HG03095 (cell line): ENCODE results near the gene AKT2.

Experiments used
- ATAC-seq: cut with Tn5 transposase; IDR thresholded peaks from one replicate; pipeline ENCODE4 v1.9.1; 2021; ENCODE audit warnings: moderate library complexity; ENCODE audit not compliant: unreplicated experiment

The AKT2 gene

GRCh38 chr19:40238775-40239174 is 46.4 kb downstream of the AKT2 start:
- ATAC-seq = no peak

- no peak for ATAC-seq
Measured at GRCh38 chr19:40237791-40238190, 47.4 kb downstream of the AKT2 start.

DNA sequence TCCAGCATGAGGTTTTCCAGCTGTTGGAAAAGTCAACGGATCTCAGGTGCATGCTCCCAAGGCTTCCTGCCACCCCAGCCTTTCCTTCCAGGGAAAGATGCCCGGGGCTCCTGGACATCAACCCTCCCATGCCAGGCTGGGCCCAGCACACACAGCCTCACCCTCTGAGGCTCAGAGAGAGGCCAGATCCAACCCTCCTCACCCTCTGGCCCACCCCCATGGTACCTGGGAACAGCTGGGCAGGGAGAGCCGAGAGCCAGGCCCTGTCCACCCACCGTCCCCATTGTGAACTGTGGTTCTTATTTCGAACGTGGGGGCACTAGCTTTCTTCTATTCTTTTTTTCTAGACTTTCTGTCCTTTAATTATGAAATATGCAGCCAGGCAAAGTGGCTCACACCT is 48.8 kb downstream of the AKT2 start:
- no peak for ATAC-seq

DNA sequence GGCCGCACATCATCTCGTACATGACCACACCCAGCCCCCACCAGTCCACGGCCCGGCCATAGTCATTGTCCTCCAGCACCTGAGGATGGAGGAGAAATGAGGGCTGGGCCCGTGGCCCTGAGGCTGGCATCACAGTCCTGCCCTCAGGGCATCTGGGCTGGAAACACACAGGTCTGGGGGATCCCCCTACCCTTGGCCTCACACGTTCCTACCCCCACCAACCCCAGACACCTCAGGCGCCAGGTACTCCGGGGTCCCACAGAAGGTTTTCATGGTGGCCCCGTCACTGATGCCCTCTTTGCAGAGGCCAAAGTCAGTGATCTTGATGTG is 49.2 kb downstream of the AKT2 start:
- no peak for ATAC-seq

DNA sequence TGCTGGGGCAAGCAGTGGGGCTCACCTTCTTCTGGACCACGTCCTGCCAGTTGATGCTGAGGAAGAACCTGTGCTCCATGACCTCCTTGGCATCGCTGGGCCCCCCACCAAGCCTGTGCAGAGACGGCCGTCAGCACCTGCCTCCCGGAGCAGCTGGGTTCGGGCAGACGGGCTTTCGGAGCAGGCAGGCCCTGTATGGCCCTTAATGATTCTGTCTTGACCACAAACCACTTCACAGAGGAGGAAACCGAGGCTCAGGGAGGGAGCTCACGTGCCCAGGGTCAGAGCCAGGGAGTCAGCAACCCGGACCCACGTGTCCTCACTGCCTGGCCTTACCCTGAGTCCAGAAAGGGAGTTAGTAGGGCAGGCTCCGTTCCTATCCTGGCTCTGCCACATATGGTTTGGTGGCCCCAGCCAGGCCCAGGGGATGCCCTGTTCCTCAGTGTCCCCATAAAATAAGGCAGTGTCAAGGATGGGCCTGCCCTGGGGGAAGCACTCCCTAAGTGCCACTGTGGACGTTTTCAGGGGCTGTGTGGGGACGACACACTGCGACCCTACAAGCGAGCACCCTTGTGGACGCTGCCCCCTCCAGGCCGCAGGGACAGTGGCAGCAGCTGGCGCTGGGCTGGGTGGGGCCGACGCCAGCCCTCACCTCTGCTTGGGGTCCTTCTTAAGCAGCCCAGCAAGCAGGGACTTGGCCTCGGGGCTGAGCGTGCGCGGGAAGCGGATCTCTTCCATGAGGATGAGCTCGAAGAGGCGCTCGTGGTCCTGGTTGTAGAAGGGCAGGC is 49.7 kb downstream of the AKT2 start:
- no peak for ATAC-seq

DNA sequence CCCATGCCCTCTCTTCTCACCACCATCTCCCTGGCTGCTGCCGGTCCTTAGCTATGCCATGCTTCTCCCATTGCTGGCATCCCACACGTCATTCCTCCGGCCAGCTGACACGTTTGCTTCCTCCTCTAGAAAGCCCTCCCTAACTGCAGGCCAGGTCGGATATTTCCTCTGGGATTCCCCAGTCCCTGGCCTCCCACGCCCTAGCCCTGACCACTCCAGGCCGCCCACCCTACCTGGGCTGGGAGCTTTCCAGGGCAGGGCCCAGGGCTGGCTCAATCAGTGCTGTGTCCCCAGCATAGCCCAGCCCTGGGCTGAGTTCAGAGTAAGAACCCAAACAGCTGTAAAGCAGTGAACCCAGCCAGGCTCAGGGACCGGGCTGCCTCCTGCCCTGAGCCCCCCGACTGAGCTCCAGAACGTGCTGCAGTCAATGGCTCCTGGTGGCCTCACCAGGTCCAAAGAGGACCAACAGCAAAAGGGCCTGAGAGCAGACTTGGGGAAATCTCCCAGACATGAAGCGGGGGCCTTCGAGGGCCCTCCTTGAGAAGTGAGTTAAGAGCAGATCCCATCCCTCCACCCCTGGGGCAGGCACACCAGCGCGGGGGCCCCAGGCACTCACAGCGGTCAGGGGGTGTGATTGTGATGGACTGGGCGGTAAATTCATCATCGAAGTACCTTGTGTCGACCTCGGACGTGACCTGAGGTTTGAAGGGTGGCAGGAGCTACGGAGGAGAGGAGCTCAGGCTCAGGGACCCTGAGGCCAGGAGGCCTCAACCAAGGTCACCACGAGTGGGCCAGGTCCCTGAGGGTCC is 50.5 kb downstream of the AKT2 start:
- ATAC-seq = no peak

GRCh38 chr19:40233811-40234389 is 51.2 kb downstream of the AKT2 start:
- ATAC-seq = no peak

DNA sequence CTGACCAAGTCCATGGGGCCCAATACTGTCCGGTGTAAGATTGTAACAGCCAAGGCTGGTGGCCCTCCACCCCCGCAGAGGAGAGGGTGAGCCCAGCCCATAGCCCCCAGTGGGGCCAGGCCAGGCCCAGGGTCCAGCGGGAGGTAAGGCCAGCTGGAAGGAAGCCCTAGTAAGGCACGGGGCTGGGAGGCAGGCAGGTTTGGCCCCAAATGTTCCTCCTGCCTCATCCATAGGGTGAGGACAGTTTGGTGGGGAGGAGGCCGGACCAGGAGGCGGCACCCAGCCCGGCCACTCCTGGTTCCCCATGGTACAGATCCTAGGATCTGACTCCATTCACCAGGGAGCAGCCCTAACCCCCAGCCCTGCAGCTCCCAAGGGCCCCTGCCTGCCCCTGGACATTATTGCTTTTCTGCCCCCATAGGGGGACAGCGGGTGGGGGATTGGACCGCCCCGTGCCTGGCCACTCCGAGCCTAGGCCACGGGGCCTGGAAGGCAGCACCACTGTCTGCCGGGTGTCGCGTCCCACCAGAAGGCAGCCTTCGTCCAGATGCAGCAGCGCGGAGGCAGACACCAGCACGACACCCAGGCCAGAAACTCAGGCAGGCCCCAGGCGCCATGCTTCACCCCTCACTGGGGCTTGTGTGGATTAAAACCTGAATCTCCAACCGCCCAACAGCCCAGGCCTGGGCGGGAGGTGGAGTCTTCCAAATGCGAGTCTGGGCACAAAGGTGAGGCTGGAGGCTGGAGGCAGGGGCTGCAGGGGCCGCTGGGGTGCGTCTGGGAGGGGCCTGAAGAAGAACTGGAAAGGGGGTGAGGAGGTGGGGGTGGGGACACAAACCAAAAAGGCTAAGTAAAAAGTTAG is 52.0 kb downstream of the AKT2 start:
- ATAC-seq = no peak

DNA sequence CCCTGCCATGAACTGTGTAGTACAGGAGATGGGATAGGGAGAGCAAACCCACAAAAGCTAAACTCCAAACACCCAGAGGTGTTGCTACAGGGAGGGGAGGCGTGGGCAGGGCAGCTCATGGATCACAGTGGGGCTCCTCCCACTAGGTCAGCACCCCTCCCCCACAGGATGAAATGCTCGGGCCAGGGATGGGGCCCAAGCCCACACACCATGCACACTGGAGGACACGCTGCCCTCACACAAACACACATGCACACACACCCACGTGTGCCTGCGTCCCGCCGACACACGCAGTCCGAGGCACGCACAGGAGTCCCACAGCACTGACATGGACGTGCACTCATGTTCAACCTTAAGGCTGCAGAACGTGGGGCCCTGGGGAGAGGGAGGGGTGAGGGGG is 52.7 kb downstream of the AKT2 start:
- ATAC-seq = no peak

GRCh38 chr19:40231544-40232424 is 53.4 kb downstream of the AKT2 start:
- ATAC-seq = no peak

GRCh38 chr19:40231057-40231456 is 54.1 kb downstream of the AKT2 start:
- no peak for ATAC-seq

DNA sequence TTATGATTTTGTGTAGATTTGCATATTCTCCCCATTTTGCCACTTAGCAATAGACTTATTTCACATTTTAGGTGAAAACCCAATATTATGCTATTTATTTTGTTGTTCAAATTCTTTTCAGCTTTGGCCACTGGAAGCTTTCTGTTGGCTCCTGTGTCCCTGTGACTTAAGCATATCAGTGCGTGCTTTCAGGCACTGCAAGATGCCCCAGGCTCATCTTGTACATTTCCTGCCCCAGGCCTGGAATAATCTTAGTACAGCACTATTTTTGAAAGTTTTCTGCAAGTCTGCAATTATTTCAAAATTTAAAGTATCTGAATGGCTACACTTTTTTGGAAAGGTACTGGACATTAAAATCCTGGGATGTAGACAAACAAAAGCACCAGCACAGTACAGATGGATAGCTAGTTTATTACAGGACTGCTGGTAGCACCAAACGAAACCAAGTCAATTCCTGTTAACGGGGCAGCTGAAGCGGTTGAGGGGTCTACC is 55.2 kb downstream of the AKT2 start:
- ATAC-seq = no peak

DNA sequence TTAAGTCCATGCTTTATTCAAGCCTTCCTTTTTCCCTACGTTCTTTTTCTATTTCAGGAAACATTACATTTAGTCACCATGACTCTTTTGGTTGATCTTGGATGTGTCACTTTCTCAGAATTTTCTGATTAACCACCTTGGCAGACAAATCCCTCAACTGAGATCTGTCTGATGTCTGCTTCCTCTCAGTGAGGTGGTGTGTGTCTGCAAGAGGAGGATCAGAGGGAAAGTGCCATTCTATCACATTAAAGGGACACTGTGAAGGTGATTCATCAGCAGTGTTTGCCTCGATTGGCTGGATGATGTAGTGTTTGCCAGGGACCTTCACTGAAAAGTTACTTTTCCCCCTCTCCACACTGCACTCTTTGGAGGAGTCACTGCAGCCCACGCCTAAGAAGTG is 55.7 kb downstream of the AKT2 start:
- ATAC-seq = no peak

GRCh38 chr19:40228863-40229262 is 56.3 kb downstream of the AKT2 start:
- no peak for ATAC-seq

DNA sequence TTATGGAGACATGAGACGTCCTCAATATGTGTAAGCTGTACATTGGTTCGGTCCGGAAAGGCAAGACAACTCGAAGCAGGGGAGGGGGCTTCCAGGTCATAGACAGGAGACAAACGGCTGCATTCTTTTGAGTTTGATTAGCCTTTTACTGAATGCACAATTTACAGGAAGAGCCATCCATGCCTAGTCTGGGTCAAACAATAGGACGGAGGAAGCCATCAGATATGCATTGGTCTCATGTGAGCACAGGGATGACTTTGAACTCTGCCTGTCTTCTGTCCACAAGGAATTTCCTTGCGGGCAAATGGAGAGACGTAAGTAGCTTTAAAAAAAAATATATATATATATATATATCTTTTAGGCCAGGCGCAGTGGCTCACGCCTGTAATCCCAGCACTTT is 56.8 kb downstream of the AKT2 start:
- ATAC-seq = no peak

DNA sequence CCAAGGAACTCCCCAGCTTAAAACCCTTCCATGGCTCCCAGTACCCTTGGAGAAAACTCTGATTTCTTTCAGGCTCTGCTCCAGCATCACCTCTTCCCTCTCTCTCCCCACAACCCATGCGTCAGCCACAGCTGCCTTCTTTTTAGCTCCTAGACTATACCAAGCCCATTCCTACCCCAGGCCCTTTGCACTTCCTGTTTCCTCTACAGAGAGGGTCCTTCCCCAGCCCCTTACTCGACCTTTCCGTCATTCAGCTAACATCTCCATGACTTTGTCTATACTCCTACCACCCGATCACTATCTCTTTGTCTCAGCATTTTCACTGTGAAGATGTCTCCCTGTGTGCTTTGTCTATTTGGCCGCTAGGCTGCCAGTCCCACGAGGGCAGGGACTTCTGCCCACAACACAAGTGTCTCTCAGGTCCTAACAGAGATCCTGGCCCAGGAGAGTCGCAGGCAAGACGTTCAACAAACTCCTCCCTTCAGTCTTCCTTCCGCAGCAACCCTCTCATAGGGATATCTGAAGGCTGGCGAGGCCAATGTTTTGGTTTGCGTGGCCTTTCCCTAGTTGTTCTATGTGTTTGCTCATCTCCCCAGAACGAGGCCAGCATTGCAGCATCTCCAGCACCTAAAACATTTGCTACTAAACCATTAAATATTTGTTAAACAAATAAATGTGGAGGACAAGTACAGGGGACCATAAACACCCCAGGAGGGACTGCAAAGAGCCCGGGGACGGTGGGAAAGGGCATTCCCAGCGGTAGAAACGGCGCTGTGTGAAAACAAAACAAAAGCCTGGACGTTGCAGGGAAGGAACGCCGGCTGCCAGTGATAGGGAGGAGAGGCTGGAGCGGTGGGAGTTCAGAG is 59.5 kb downstream of the AKT2 start:
- no peak for ATAC-seq

DNA sequence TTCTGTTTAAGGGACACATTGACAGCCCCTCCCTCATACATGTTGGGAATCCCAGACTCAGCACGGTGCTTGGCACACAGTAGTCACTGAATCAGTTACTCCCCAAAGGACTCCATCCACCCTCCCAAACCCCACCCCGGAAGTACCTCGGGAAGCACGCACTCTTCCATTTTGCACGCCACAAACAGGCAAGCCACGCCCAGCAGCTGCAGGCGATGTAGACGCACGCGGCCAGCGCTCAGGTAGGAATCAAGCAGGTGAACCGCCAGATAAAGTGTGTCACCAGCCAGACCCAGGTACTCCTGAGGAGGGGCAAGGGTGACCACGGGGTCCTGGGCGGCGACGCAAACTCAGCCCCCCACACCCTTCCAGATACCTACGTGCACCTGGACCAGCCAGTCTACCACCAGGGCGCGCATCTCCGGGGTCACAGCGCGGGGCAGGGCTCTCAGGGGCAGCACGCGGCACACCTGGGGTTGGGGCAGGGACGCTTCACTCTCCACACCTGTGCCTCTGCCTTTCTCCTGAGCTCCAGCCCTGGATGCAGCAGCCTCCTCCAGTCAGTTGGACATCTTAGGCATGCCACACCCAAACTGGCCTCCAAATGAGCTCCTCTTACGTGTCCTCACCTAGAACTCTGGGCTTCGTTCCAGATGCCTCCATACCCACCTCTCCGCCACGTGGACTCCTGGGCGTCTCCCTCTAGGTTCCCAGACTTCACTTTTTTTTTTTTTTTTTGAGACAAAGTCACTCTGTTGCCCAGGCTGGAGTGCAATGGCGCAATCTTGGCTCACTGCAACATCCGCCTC is 60.6 kb downstream of the AKT2 start:
- ATAC-seq = no peak

GRCh38 chr19:40223135-40223822 is 61.9 kb downstream of the AKT2 start:
- no peak for ATAC-seq
